ENCODE results near the gene CDH4. TPM values are rescaled to one million over a fixed set of nuclear protein-coding genes. Genes with fewer than 3 reads are reported as not detected.

The CDH4 gene
- total RNA-seq, 2 experiments from 2014 or later = 0.10 to 0.15 TPM

GRCh38 chr20:61513124-61514017 lies 261.3 kb downstream of the CDH4 start:
- H3K4me3 Mint-ChIP-seq = no peak overlapping the region
- H3K27me3 Mint-ChIP-seq (ENCODE audit: low read depth) = no peaks in the 10 kb centered on the region
- DNase-seq = no peak
- CTCF ChIA-PET = no interaction called here
- H3K9me3 Mint-ChIP-seq = no peaks in the 10 kb centered on the region
- no peak overlapping the region for H3K27ac Mint-ChIP-seq
- H3K36me3 Mint-ChIP-seq (ENCODE audit: low read depth) = no peaks in the 10 kb centered on the region
- H3K4me1 Mint-ChIP-seq (ENCODE audit: low read depth) = peaks cover 1% of the 10 kb centered on the region
- intact Hi-C loops (cut with micrococcal nuclease) = no loop called here

DNA sequence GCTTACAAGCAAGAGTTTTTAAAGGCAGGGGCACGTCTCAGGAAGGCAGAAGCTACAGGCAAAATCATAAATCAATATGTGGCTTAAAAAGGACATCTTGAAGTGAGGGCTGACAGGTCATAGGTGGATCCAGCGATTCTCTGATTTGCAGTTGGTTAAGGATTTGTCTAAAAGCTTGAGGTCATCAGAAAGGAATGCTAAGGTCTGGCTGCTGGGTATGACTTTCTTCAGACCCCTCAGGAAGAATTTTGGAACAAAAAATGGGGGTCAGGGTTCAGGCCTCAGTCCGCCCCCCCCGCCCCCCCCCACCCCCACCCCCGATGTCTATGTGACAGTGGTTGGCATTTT lies 261.9 kb downstream of the CDH4 start:
- no peak overlapping the region for H3K27ac Mint-ChIP-seq
- no peaks in the 10 kb centered on the region for H3K36me3 Mint-ChIP-seq (ENCODE audit: low read depth)
- H3K4me3 Mint-ChIP-seq = no peak overlapping the region
- CTCF ChIA-PET = no interaction called here
- intact Hi-C loops (cut with micrococcal nuclease) = no loop called here
- H3K4me1 Mint-ChIP-seq (ENCODE audit: low read depth) = peaks cover 1% of the 10 kb centered on the region
- no peaks in the 10 kb centered on the region for H3K27me3 Mint-ChIP-seq (ENCODE audit: low read depth)
- no peaks in the 10 kb centered on the region for H3K9me3 Mint-ChIP-seq
- DNase-seq = no peak

DNA sequence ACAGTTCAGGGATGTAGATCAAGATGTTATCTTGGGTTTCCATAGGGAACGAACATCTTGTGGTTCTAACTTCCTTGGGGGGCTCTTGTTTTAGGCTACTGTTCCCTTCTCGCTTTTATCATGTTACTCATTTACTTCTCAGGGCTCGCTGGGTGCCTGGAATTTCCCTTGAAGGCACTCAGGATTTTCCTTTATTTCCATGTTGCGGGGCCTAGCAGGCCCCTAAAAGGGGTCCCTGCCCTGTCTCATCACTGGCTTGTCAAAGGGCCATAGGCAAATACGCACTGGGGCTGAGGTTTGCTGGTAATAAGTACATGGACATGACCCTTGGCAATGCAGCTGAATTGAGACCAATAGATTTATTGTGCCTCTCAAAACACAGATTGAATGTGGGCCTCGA lies 262.3 kb downstream of the CDH4 start:
- CTCF ChIA-PET = no interaction called here
- intact Hi-C loops (cut with micrococcal nuclease) = no loop called here
- Mint-ChIP-seq H3K4me3 (no peak overlapping the region), H3K4me1 (ENCODE audit: low read depth) (peaks cover 1% of the 10 kb centered on the region), H3K27ac (no peak overlapping the region), H3K27me3 (ENCODE audit: low read depth) (no peaks in the 10 kb centered on the region), H3K9me3 (no peaks in the 10 kb centered on the region), H3K36me3 (ENCODE audit: low read depth) (no peaks in the 10 kb centered on the region)
- DNase-seq = no peak

GRCh38 chr20:61514805-61515505 lies 262.9 kb downstream of the CDH4 start:
- Mint-ChIP-seq H3K27me3 (ENCODE audit: low read depth) (no peaks in the 10 kb centered on the region), H3K4me1 (ENCODE audit: low read depth) (peaks cover 1% of the 10 kb centered on the region), H3K9me3 (no peaks in the 10 kb centered on the region), H3K27ac (no peak overlapping the region), H3K4me3 (no peak overlapping the region), H3K36me3 (ENCODE audit: low read depth) (no peaks in the 10 kb centered on the region)
- no peak for DNase-seq
- CTCF ChIA-PET = no interaction called here
- intact Hi-C loops (cut with micrococcal nuclease) = no loop called here

DNA sequence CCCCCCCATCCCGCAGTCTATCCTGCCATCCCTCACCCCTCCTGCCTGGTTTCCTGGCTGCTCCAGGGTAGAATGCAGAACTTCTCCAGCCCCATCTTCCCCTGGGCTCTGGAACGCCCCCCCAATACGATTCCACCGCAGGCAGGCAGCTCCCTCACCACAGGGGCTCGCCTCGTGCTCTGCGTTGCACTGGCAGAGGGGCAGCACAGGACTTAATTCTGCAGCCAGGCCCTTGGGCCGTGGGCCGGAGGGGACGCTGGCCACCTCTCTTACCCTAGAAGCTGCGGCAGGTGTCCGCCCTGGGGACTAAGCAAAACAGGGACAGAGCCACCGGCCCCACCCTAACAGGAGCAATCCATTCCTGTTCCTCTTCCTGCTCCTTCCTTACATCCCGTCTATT lies 263.9 kb downstream of the CDH4 start:
- Mint-ChIP-seq H3K4me1 (ENCODE audit: low read depth) (no peaks in the 10 kb centered on the region), H3K4me3 (no peak overlapping the region), H3K27ac (no peak overlapping the region), H3K9me3 (no peaks in the 10 kb centered on the region), H3K27me3 (ENCODE audit: low read depth) (no peaks in the 10 kb centered on the region), H3K36me3 (ENCODE audit: low read depth) (no peaks in the 10 kb centered on the region)
- intact Hi-C loops (cut with micrococcal nuclease) = no loop called here
- DNase-seq = no peak
- CTCF ChIA-PET = no interaction called here

DNA sequence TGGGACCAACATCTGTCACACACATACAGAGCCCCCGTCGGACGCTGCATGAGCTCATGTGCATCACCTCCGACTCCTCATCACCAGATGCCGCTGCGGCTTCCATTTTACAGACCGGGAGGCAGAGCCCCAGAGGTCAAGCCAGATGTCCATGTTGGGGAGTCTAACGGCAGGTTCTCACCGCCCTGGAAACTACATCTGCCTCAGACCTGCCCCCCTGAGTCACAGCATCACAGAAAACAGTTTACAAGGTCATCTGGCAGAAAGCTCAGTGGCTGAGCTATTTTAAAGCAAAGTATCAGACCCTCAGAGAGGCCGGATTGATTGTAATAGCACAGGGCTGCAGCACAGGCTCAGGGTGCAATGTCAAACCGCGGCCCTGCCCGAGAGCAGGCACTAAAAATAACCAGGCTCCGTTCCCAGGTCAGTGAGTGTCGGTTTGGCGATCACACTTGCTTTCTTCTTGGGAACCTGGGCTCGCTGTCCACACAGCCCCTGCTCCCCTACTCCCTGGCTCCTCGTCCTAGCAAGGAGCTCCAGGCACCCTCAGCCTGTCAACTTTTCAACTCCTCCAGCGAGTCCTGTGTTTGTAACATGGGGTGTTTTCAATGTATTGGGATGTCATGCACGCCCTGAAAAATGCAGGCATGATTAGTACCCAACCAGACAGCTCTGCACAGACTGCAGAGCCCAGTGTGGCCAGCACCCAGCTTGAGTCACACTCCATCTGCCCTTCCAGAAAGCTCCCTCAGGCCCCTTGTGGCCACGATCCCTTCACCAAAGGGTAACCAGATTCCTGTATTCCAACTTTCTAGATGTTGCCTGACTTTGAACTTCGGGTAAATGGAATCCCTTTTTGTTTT lies 264.5 kb downstream of the CDH4 start:
- intact Hi-C loops (cut with micrococcal nuclease) = no loop called here
- no peaks in the 10 kb centered on the region for H3K4me1 Mint-ChIP-seq (ENCODE audit: low read depth)
- H3K27ac Mint-ChIP-seq = no peak overlapping the region
- no peaks in the 10 kb centered on the region for H3K9me3 Mint-ChIP-seq
- no peak overlapping the region for H3K4me3 Mint-ChIP-seq
- no peaks in the 10 kb centered on the region for H3K27me3 Mint-ChIP-seq (ENCODE audit: low read depth)
- no peak for DNase-seq
- no peaks in the 10 kb centered on the region for H3K36me3 Mint-ChIP-seq (ENCODE audit: low read depth)
- CTCF ChIA-PET = no interaction called here

DNA sequence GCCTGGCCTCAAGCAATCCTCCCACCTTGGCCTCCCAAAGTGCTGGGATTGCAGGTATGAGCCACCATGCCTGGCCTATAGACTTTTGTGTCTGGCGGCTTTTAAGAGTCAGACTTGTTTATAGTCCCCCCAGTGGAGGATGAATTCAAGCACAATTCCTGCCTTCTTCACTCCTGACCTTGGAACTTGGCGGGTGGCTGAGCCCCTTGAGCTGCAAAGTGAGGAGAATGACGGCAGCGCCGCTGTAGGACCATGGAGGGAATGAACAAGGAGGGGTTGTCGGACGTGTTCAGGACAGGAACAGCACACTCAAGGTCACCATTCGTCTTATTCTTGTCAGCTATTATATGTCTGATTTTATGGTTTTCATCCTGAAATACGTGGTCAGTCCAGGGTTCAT lies 265.4 kb downstream of the CDH4 start:
- CTCF ChIA-PET = no interaction called here
- Mint-ChIP-seq H3K27me3 (ENCODE audit: low read depth) (no peaks in the 10 kb centered on the region), H3K27ac (no peak overlapping the region), H3K4me1 (ENCODE audit: low read depth) (no peaks in the 10 kb centered on the region), H3K36me3 (ENCODE audit: low read depth) (no peaks in the 10 kb centered on the region), H3K9me3 (no peaks in the 10 kb centered on the region), H3K4me3 (no peak overlapping the region)
- intact Hi-C loops (cut with micrococcal nuclease) = no loop called here
- no peak for DNase-seq

GRCh38 chr20:61518424-61518951 lies 266.4 kb downstream of the CDH4 start:
- no peaks in the 10 kb centered on the region for H3K9me3 Mint-ChIP-seq
- no peak for DNase-seq
- no peak overlapping the region for H3K27ac Mint-ChIP-seq
- no peaks in the 10 kb centered on the region for H3K27me3 Mint-ChIP-seq (ENCODE audit: low read depth)
- H3K36me3 Mint-ChIP-seq (ENCODE audit: low read depth) = no peaks in the 10 kb centered on the region
- H3K4me1 Mint-ChIP-seq (ENCODE audit: low read depth) = no peaks in the 10 kb centered on the region
- no peak overlapping the region for H3K4me3 Mint-ChIP-seq
- CTCF ChIA-PET = no interaction called here
- intact Hi-C loops (cut with micrococcal nuclease) = no loop called here

- Mint-ChIP-seq H3K36me3 (ENCODE audit: low read depth) (no peaks in the 10 kb centered on the region), H3K4me3 (no peak overlapping the region), H3K27ac (no peak overlapping the region), H3K27me3 (ENCODE audit: low read depth) (no peaks in the 10 kb centered on the region), H3K4me1 (ENCODE audit: low read depth) (no peaks in the 10 kb centered on the region), H3K9me3 (no peaks in the 10 kb centered on the region)
- intact Hi-C loops (cut with micrococcal nuclease) = no loop called here
- DNase-seq = no peak
- CTCF ChIA-PET = no interaction called here
Measured at GRCh38 chr20:61519488-61519887, 267.4 kb downstream of the CDH4 start.

DNA sequence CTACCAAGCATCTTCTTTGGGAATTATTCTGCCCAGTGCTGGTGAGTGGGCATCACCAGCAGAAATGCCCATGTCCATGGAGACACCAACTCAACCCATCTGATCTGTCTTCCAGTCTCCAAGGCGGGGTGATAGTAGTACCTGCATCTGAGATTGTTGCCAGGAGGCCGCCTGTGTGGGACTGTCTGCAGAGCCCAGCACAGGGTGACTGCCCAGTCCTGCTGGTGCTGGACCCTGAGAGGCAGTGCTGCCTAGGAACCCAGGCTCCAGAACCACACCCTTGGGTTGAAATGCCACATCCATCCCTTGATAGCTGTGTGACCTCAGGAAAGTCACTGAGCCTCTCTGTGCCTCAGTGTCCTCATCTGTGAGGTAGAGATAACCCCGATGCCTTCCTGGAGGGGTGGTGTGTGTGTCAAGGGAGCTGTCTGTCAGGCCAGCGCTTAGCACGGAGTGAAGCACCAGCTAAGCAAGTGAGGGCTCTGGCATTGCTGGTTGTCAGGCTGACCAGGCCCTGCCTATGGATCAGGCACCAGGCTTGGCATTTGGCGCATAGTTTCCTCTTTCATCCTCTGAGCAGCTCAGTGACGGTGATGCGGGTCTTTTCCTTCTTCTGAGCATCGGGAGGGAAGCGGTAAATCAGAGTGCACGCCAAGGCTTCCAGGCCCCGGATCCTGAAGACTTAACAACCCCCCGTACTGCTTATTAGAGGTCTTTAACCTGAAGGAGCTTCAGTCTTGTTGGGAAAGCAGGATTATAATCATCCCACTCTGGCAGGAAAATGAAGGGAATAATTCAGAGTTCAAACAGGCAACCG lies 268.2 kb downstream of the CDH4 start:
- no peak for DNase-seq
- H3K27me3 Mint-ChIP-seq (ENCODE audit: low read depth) = no peaks in the 10 kb centered on the region
- H3K4me1 Mint-ChIP-seq (ENCODE audit: low read depth) = no peaks in the 10 kb centered on the region
- H3K4me3 Mint-ChIP-seq = no peak overlapping the region
- no peak overlapping the region for H3K27ac Mint-ChIP-seq
- no peaks in the 10 kb centered on the region for H3K36me3 Mint-ChIP-seq (ENCODE audit: low read depth)
- intact Hi-C loops (cut with micrococcal nuclease) = no loop called here
- CTCF ChIA-PET = interaction anchor here (0.6 kb wide), 1 partner anchor 315 kb away, joined by 4 read pairs; no protein-coding TSS in a partner anchor
- H3K9me3 Mint-ChIP-seq = no peaks in the 10 kb centered on the region

GRCh38 chr20:61520893-61521460 lies 268.9 kb downstream of the CDH4 start:
- H3K4me1 Mint-ChIP-seq (ENCODE audit: low read depth) = peaks cover 2% of the 10 kb centered on the region
- no peak for DNase-seq
- H3K36me3 Mint-ChIP-seq (ENCODE audit: low read depth) = no peaks in the 10 kb centered on the region
- no peak overlapping the region for H3K4me3 Mint-ChIP-seq
- H3K9me3 Mint-ChIP-seq = no peaks in the 10 kb centered on the region
- CTCF ChIA-PET = interaction anchor here (0.6 kb wide), 1 partner anchor 314 kb away, joined by 4 read pairs; no protein-coding TSS in a partner anchor
- intact Hi-C loops (cut with micrococcal nuclease) = no loop called here
- no peak overlapping the region for H3K27ac Mint-ChIP-seq
- H3K27me3 Mint-ChIP-seq (ENCODE audit: low read depth) = no peaks in the 10 kb centered on the region
